IMR-90 (cell line): ENCODE results near the gene OPHN1. TPM values are rescaled to one million over a fixed set of nuclear protein-coding genes. Genes with fewer than 3 reads are reported as not detected.

ENCODE experiments used
- ATAC-seq: fragments of 200-7000 bp; cut with Tn5 transposase; 2 replicates; pipeline ENCODE4 v1.9.1; 2020; ENCODE audit warnings: low read depth, mild to moderate bottlenecking, moderate library complexity
- BruUV-seq: library from RNA; stranded (reverse); fragments of 400-500 nt; replicated peaks from 2 replicates; lab custom pipeline; 2021; lab: Mats Ljungman, UMichigan
- CTCF ChIA-PET: fragments of 300-600 bp; formaldehyde crosslinking; extraction: SDS; loops from one replicate; lab custom pipeline; 2021; ENCODE audit warnings: antibody characterized with exemption; lab: Yijun Ruan, JAX
- POLR2A ChIA-PET: fragments of 300-600 bp; sonication (Branson Sonifier 250); formaldehyde crosslinking; loops from one replicate; lab custom pipeline; 2022; ENCODE audit warnings: antibody characterized with exemption; ENCODE audit not compliant: unreplicated experiment; lab: Charles Lee
- DNase-seq: peaks from one replicate; pipeline ENCODE4 v3.0.0; 2013
- H2AFZ ChIP-seq: replicated peaks from 2 replicates; pipeline ENCODE3; 2013; ENCODE audit warnings: low read length, mild to moderate bottlenecking; ENCODE audit not compliant: poor library complexity
- H2AK5ac ChIP-seq: 2 replicates; pipeline ENCODE4 v1.6.1; 2013; ENCODE audit warnings: low read depth, low read length, inconsistent platforms
- H2AK9ac ChIP-seq: replicated peaks from 2 replicates; pipeline ENCODE3; 2013; ENCODE audit warnings: mild to moderate bottlenecking, low read depth, low read length, moderate library complexity; ENCODE audit not compliant: poor library complexity
- H2BK120ac ChIP-seq: 2 replicates; pipeline ENCODE4 v1.6.1; 2013; ENCODE audit warnings: low read depth, low read length, inconsistent platforms
- H2BK15ac ChIP-seq: 3 replicates; pipeline ENCODE4 v1.6.1; 2013; ENCODE audit warnings: low read depth, low read length, inconsistent platforms
- H2BK20ac ChIP-seq: 2 replicates; pipeline ENCODE4 v1.6.1; 2013; ENCODE audit warnings: low read depth, mild to moderate bottlenecking, inconsistent platforms, low read length, moderate library complexity
- H2BK5ac ChIP-seq: 2 replicates; pipeline ENCODE4 v1.6.1; 2013; ENCODE audit warnings: mild to moderate bottlenecking, low read depth, low read length, inconsistent platforms; ENCODE audit not compliant: poor library complexity, severe bottlenecking
- H3K14ac ChIP-seq: replicated peaks from 2 replicates; pipeline ENCODE4 v1.6.1; 2013; ENCODE audit warnings: low read depth, low read length, inconsistent platforms
- H3K18ac ChIP-seq: 2 replicates; pipeline ENCODE4 v1.6.1; 2013; ENCODE audit warnings: low read depth, low read length, control low read depth
- H3K23ac ChIP-seq: 2 replicates; pipeline ENCODE4 v1.6.1; 2013; ENCODE audit warnings: low read depth, low read length, inconsistent platforms
- H3K27ac ChIP-seq: 2 replicates; pipeline ENCODE4 v1.5.1; 2013; ENCODE audit warnings: mild to moderate bottlenecking, control low read depth, low read length; ENCODE audit not compliant: insufficient read depth
- H3K27me3 ChIP-seq: 2 replicates; pipeline ENCODE4 v1.6.1; 2013; ENCODE audit warnings: low read length; ENCODE audit not compliant: control insufficient read depth, insufficient read depth
- H3K36me3 ChIP-seq: 2 replicates; pipeline ENCODE4 v1.6.1; 2013; ENCODE audit warnings: low read length, mixed read lengths; ENCODE audit not compliant: control insufficient read depth, insufficient read depth
- H3K4ac ChIP-seq: 2 replicates; pipeline ENCODE4 v1.6.1; 2013; ENCODE audit warnings: low read depth, low read length, inconsistent platforms
- H3K4me1 ChIP-seq: 2 replicates; pipeline ENCODE4 v1.6.1; 2013; ENCODE audit warnings: low read length, mixed read lengths; ENCODE audit not compliant: control insufficient read depth, insufficient read depth
- H3K4me2 ChIP-seq: 2 replicates; pipeline ENCODE4 v1.6.1; 2013; ENCODE audit warnings: low read depth, mild to moderate bottlenecking, control low read depth, low read length, moderate library complexity
- H3K4me3 ChIP-seq: 2 replicates; pipeline ENCODE4 v1.5.1; 2013; ENCODE audit warnings: low read depth, mild to moderate bottlenecking, control low read depth, low read length, moderate library complexity; ENCODE audit not compliant: insufficient read depth
- H3K56ac ChIP-seq: 2 replicates; pipeline ENCODE4 v1.6.1; 2013; ENCODE audit warnings: low read length, inconsistent platforms; ENCODE audit not compliant: insufficient read depth; ENCODE audit errors: extremely low read depth
- H3K79me1 ChIP-seq, 2 experiments: 2 replicates each; pipeline ENCODE4 v1.6.1; 2013; ENCODE audit warnings: low read length in 2 of 2, inconsistent platforms in 1 of 2, low read depth in 1 of 2
- H3K9ac ChIP-seq: 2 replicates; pipeline ENCODE4 v1.6.1; 2013; ENCODE audit warnings: low read depth, low read length, control low read depth
- H3K9me1 ChIP-seq: 2 replicates; pipeline ENCODE4 v1.6.1; 2013; ENCODE audit warnings: low read length, inconsistent platforms; ENCODE audit not compliant: insufficient read depth
- H3K9me3 ChIP-seq: 2 replicates; pipeline ENCODE4 v1.6.1; 2013; ENCODE audit warnings: low read length; ENCODE audit not compliant: control insufficient read depth, insufficient read depth
- H4K20me1 ChIP-seq: 2 replicates; pipeline ENCODE4 v1.6.1; 2013; ENCODE audit warnings: low read length, inconsistent platforms; ENCODE audit not compliant: insufficient read depth
- H4K5ac ChIP-seq: 2 replicates; pipeline ENCODE4 v1.6.1; 2013; ENCODE audit warnings: mild to moderate bottlenecking, low read depth, low read length, control low read depth
- H4K8ac ChIP-seq, 2 experiments: 2 replicates each; pipeline ENCODE4 v1.6.1; 2013; ENCODE audit warnings: low read depth in 2 of 2, low read length in 2 of 2, control low read depth in 1 of 2, inconsistent platforms in 1 of 2
- H4K91ac ChIP-seq: 2 replicates; pipeline ENCODE4 v1.6.1; 2013; ENCODE audit warnings: low read depth, low read length, inconsistent platforms; ENCODE audit not compliant: insufficient read depth
- CEBPB ChIP-seq: IDR thresholded peaks from 2 replicates; pipeline ENCODE4 v1.6.1; 2012; ENCODE audit warnings: low read depth, low read length, improper control_type of control experiment
- CHD1 ChIP-seq: IDR thresholded peaks from 2 replicates; pipeline ENCODE4 v1.6.1; 2012; ENCODE audit warnings: low read depth, low read length, improper control_type of control experiment
- MAZ ChIP-seq: IDR thresholded peaks from 2 replicates; pipeline ENCODE4 v1.6.1; 2012; ENCODE audit warnings: low read depth, mild to moderate bottlenecking, low read length, improper control_type of control experiment, moderate library complexity, borderline replicate concordance
- NFE2L2 ChIP-seq: fragments of 150-350 bp; IDR thresholded peaks from 2 replicates; pipeline ENCODE4 v1.6.1; 2016; ENCODE audit warnings: low read depth, mild to moderate bottlenecking, low read length
- RAD21 ChIP-seq: IDR thresholded peaks from 2 replicates; pipeline ENCODE4 v1.6.1; 2012; ENCODE audit warnings: low read length, improper control_type of control experiment
- RCOR1 ChIP-seq: IDR thresholded peaks from 2 replicates; pipeline ENCODE4 v1.6.1; 2012; ENCODE audit warnings: mild to moderate bottlenecking, low read length, improper control_type of control experiment; ENCODE audit not compliant: insufficient replicate concordance
- RFX5 ChIP-seq: IDR thresholded peaks from 2 replicates; pipeline ENCODE4 v1.8.0; 2012; ENCODE audit warnings: low read depth, mild to moderate bottlenecking, low read length, moderate library complexity
- SMC3 ChIP-seq: fragments of 150-350 bp; IDR thresholded peaks from 2 replicates; pipeline ENCODE4 v1.6.1; 2016; ENCODE audit warnings: low read depth, mild to moderate bottlenecking, antibody characterized with exemption, low read length, moderate library complexity
- dilution Hi-C: fragments of 300-500 bp; cut with HindIII; formaldehyde crosslinking; loops from one replicate; pipeline ENCODE4 v1.14.3; 2018; ENCODE audit warnings: low sequenced_read_pairs; ENCODE audit not compliant: unreplicated experiment
- in situ Hi-C: fragments of 300-500 bp; cut with MboI; formaldehyde crosslinking; loops from 3 replicates; pipeline ENCODE4 v1.14.3; 2019; ENCODE audit warnings: low sequenced_read_pairs, inconsistent platforms, mixed read lengths
- intact Hi-C: fragments of 100-400 bp; cut with micrococcal nuclease; formaldehyde crosslinking; loops from 2 replicates; pipeline ENCODE4 v1.10.0; 2022
- polyA plus RNA-seq, 3 experiments: library from polyadenylated mRNA; depleted of rRNA; stranded (reverse); fragments of >200 nt; gene quantifications; 2 replicates each; pipeline ENCODE4 v1.2.3, GENCODE V29; 2012; ENCODE audit warnings: low replicate concordance in 1 of 3
- total RNA-seq: library from RNA; depleted of rRNA; stranded (reverse); fragments of >200 nt; gene quantifications from 2 replicates; pipeline ENCODE4 v1.2.3, GENCODE V29; 2012
- TF ChIP-seq, protein P1 (sequence below): fragments of 150-350 bp; IDR thresholded peaks from 2 replicates; pipeline ENCODE4 v1.6.1; 2017; ENCODE audit warnings: mild to moderate bottlenecking, antibody characterized with exemption, low read length, low read depth
- TF ChIP-seq, protein P2 (sequence below): fragments of 150-350 bp; IDR thresholded peaks from 2 replicates; pipeline ENCODE4 v1.6.1; 2016; ENCODE audit warnings: low read depth, mild to moderate bottlenecking, low read length, moderate library complexity, borderline replicate concordance

OPHN1 gene
- total and polyA plus RNA-seq, 2 of the 4 experiments (the other 2 are of a cell fraction): 4.0 to 13.1 TPM

DNA sequence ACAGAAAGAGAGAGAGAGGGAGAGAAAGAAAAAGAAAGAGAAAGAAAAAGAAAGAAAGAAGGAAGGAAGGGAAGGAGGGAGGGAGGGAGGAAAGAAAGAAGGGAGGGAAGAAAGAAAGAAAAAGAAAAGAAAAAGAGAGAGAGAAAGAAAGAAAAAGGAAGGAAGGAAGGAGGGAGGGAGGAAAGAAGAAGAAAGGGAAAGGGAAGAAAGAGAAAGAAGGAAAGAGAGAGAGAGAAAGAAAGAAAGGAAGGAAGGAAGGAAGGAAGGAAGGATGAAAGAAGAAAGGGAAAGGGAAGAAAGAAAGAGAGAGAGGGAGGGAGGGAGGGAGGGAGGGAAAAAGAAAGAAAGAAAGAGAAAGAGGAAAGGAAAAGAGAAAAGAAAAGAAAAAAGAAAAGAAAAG, 10.8 kb downstream of the OPHN1 start:
- Histone ChIP-seq H3K4me1 (peaks cover 4% of the 10 kb centered on the region; the same call in 1 of the 2 replicates), H3K9me1 (no peaks in the 10 kb centered on the region), H3K9me3 (no peaks in the 10 kb centered on the region), H3K4me2 (no peak overlapping the region), H3K79me1 (peaks cover 2 to 3% of the 10 kb centered on the region in 2 experiments; a peak in 2 of 4 replicates), H3K9ac (no peak overlapping the region), H2BK15ac (no peak overlapping the region), H3K14ac (no peak overlapping the region), H4K91ac (no peak overlapping the region), H3K27me3 (peaks cover 1% of the 10 kb centered on the region; the same call in 1 of the 2 replicates), H3K4ac (no peak overlapping the region), H2AK5ac (no peak overlapping the region), H3K56ac (no peak overlapping the region), H3K23ac (no peak overlapping the region), H3K18ac (no peak overlapping the region), H3K27ac (no peak overlapping the region), H3K4me3 (no peak overlapping the region), H2BK20ac (no peak overlapping the region), H2BK5ac (no peak overlapping the region), H2AFZ (no peak overlapping the region), H4K8ac (no peak overlapping the region), H4K5ac (no peak overlapping the region), H3K36me3 (no peaks in the 10 kb centered on the region), H2BK120ac (no peak overlapping the region), H4K20me1 (0 out of 2 replicates have a peak, but pooled peaks cover 2% of the 10 kb centered on the region), H2AK9ac (no peak overlapping the region)
- intact Hi-C loops: no loop called here
- ChIA-PET POLR2A (no interaction called here), CTCF (no interaction called here)
- dilution Hi-C loops: no loop called here
- no TSS peak for BruUV-seq
- ATAC-seq (no peak), DNase-seq (no peak)
- TF ChIP-seq RAD21 (no peak), MAZ (no peak), NFE2L2 (no peak), RFX5 (no peak), RCOR1 (no peak), CHD1 (no peak), CEBPB (no peak), SMC3 (no peak)
- TF ChIP-seq, protein P1, sequence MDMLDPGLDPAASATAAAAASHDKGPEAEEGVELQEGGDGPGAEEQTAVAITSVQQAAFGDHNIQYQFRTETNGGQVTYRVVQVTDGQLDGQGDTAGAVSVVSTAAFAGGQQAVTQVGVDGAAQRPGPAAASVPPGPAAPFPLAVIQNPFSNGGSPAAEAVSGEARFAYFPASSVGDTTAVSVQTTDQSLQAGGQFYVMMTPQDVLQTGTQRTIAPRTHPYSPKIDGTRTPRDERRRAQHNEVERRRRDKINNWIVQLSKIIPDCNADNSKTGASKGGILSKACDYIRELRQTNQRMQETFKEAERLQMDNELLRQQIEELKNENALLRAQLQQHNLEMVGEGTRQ: no peak
- TF ChIP-seq, protein P2, sequence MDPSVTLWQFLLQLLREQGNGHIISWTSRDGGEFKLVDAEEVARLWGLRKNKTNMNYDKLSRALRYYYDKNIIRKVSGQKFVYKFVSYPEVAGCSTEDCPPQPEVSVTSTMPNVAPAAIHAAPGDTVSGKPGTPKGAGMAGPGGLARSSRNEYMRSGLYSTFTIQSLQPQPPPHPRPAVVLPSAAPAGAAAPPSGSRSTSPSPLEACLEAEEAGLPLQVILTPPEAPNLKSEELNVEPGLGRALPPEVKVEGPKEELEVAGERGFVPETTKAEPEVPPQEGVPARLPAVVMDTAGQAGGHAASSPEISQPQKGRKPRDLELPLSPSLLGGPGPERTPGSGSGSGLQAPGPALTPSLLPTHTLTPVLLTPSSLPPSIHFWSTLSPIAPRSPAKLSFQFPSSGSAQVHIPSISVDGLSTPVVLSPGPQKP: no peak
- in situ Hi-C loops: no loop called here
